Memory B cell (primary cell): ENCODE data around the gene HAPSTR1.

Source experiments
- ATAC-seq: fragments of 150-1000 bp; cut with Tn5 transposase; 2 replicates; pipeline ENCODE4 v1.10.0; 2021; ENCODE audit warnings: low read depth, mild to moderate bottlenecking, moderate library complexity
- DNase-seq, 2 donors: peaks; one replicate each; pipeline ENCODE4 v3.0.0; 2022; ENCODE audit warnings: low spot score in 2 of 2
- H3K27ac Mint-ChIP-seq: one replicate; pipeline ENCODE4 v1.8.0; 2022; ENCODE audit warnings: mild to moderate bottlenecking, moderate library complexity, mixed read lengths
- H3K27me3 Mint-ChIP-seq: one replicate; pipeline ENCODE4 v1.8.0; 2022; ENCODE audit warnings: mixed read lengths
- H3K36me3 Mint-ChIP-seq: one replicate; pipeline ENCODE4 v1.8.0; 2022; ENCODE audit warnings: mild to moderate bottlenecking, mixed read lengths
- H3K4me1 Mint-ChIP-seq: one replicate; pipeline ENCODE4 v1.8.0; 2022; ENCODE audit warnings: mixed read lengths
- H3K4me3 Mint-ChIP-seq: one replicate; pipeline ENCODE4 v1.8.0; 2022; ENCODE audit warnings: mild to moderate bottlenecking, moderate library complexity, mixed read lengths
- H3K9me3 Mint-ChIP-seq: one replicate; pipeline ENCODE4 v1.8.0; 2022; ENCODE audit warnings: mixed read lengths

Gene HAPSTR1

DNA sequence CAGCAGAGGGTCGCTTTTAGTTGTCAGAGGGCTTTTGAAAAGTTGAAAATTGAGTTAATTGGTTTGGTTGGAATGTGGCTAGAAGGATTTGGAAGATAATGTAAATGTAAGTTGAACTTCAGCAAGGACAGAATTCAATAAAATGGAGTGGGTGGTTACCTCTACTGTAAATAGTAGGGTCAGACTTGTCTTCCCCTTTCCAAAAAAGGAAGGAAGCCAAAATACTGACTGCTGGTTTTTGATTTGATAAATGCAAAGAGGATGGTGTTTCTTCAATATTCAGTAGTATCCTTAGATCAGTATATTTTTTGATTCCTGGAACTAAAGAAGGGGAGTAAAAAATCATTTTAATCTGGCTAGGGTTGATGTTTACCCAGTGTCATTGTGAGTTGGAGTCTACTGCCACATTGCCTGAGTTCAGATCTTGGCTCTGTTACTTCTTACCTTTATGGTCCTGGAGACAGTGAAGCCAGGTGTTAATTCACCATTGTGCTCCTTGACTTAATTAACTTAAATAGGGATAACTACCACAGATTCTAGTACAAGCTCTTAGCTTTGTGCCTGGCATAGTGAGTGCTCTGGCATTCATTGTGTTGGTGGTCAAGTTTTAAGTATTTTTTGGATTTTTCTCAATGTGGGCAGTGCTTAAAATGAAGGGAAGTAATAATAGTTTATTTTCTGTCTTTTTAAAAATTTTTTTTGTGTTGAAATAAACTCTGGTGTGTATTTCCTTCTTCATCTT, 4.4 kb downstream of the HAPSTR1 start:
- H3K36me3 Mint-ChIP-seq = peaks cover 37% of the 10 kb centered on the region
- H3K4me1 Mint-ChIP-seq = peaks cover 60% of the 10 kb centered on the region
- no peaks in the 10 kb centered on the region for H3K27me3 Mint-ChIP-seq
- no peaks in the 10 kb centered on the region for H3K9me3 Mint-ChIP-seq
- DNase-seq = no peak
- H3K27ac Mint-ChIP-seq = peak overlapping the region; percentile 60
- H3K4me3 Mint-ChIP-seq = peak overlapping the region; percentile 67
- ATAC-seq = no peak

DNA sequence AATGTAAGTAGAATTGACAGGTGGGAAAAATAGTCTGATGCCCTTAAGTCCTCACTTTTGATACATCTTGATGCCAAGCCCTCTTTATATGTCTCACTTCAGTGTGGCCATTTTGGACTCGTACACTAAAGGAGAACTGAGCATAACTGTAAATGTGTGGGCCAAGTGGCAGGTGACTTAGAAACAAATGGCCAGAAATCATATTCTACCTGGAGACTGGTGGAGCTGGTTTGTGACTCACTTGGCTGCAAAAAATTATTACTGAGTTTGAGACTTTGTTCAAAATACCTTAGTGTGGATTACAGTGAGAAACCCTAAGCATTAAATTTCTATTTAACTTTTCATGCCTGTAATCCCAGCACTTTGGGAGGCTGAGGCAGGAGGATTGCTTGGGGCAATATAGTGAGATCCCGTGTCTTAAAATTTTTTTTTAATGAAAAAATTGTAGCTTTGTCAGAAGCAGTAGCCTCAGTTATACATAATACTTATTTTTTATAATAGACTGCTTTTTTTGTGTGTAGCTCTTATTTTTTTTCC, 5.0 kb downstream of the HAPSTR1 start:
- no peaks in the 10 kb centered on the region for H3K9me3 Mint-ChIP-seq
- peaks cover 39% of the 10 kb centered on the region for H3K36me3 Mint-ChIP-seq
- H3K4me3 Mint-ChIP-seq = peak overlapping the region; percentile 27
- H3K27ac Mint-ChIP-seq = no peak overlapping the region
- ATAC-seq (no peak), DNase-seq (no peak)
- peaks cover 63% of the 10 kb centered on the region for H3K4me1 Mint-ChIP-seq
- no peaks in the 10 kb centered on the region for H3K27me3 Mint-ChIP-seq

DNA sequence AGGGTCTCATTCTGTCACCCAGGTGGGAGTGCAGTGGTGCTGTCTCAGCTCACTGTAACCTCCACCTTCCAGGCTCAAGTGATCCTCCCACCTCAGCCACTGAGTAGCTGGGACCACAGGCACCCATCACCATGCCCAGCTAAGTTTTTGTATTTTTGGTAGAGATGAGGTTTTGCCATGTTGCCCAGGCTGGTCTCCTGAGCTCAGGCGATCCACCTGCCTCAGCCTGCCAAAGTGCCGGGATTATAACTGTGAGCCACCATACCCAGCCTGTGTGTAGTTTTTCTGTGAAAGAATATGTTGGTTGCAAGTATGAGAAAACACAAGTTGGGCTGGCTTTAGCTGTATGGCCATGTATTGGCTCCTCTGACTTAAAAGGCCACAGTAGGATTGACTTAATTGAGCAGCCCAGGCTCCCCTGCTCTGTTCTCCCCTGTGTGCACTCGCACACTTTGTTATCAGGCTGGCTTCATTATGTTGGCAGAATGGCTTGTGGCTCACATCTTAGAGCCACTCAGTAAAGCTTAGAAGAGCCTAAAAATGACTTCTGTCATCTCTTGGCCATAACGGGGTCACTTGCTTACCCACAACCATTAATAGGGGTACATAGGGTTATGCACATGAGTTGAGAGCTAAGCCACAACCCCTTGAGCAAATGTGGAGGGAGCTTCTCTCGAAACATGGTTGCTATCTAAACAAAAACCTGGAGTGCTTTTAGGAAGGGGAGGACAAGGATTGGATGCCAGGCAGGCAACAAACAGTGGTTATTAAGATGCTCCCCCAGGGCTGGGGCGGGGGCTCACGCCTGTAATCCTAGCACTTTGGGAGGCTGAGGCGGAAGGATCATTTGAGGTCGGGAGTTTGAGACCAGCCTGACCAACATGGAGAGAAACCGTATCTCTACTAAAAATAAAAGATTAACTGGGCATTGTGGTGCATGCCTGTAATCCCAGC, 6.1 kb downstream of the HAPSTR1 start:
- DNase-seq (no peak), ATAC-seq (no peak)
- Mint-ChIP-seq H3K27ac (peak overlapping the region; percentile 80), H3K4me3 (peak overlapping the region; percentile 41), H3K27me3 (no peaks in the 10 kb centered on the region), H3K36me3 (peaks cover 40% of the 10 kb centered on the region), H3K9me3 (no peaks in the 10 kb centered on the region), H3K4me1 (peaks cover 66% of the 10 kb centered on the region)

DNA sequence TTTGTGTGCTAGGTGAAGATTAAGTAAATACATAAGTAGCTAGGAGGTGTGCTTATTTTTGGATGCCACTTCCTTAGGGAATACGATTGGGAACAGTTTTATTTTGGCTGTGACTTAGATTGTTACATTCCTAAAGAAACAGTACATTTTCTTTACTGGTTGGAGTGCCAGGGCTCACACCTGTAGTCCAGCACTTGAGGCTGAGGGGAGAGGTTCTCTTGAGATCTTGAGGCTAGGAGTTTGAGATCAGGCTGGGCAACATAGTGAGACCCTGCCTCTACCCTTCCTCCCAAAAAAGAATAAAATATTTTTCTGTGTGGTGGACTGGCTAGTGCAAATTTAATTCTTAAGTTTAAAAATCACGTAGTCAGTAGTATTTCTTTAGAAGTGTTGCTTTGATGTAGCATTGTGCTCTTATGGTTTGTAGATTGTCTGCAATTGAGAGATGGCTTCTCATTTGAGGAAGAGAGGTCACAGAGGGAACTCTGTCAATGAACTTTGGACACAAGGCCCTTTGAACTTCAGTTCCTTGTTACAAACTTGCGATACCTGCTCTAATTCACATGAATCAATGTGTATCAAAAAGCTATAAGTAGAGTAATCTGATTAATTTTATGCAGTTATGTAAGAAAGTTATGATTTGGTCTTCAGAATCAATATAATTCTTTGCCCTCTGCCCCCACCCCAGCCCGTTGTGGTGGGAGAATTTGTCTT, 7.1 kb downstream of the HAPSTR1 start:
- Mint-ChIP-seq H3K27ac (peak overlapping the region; percentile 80), H3K4me1 (peaks cover 66% of the 10 kb centered on the region), H3K27me3 (no peaks in the 10 kb centered on the region), H3K36me3 (peaks cover 35% of the 10 kb centered on the region), H3K4me3 (peak overlapping the region; percentile 19), H3K9me3 (no peaks in the 10 kb centered on the region)
- ATAC-seq = no peak
- DNase-seq = no peak

DNA sequence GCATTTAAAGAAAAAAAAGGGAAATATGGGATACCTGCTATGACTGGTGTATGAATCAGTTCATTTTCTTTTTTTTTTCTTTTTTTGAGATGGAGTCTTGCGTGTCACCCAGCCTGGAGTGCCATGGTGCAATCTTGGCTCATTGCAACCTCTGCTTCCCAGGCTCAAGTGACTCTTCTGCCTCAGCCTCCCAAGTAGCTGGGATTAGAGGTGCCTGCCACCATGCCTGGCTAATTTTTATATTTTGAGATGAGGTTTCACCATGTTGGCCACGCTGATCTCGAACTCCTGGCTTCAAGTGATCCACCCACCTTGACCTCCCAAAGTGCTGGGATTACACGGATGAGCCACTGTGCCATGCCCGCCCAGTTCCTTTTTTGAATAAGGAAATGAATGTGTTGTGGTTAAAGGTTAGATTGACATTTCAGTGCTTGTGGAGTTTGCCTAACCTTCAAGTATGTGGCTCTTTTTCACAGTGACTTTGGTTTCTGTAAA, 7.7 kb downstream of the HAPSTR1 start:
- no peaks in the 10 kb centered on the region for H3K27me3 Mint-ChIP-seq
- H3K9me3 Mint-ChIP-seq = no peaks in the 10 kb centered on the region
- H3K4me3 Mint-ChIP-seq = peak overlapping the region; percentile 68
- peak overlapping the region; percentile 85 for H3K27ac Mint-ChIP-seq
- no peak for DNase-seq
- peaks cover 37% of the 10 kb centered on the region for H3K36me3 Mint-ChIP-seq
- peak; percentile 38 for ATAC-seq
- H3K4me1 Mint-ChIP-seq = peaks cover 65% of the 10 kb centered on the region

DNA sequence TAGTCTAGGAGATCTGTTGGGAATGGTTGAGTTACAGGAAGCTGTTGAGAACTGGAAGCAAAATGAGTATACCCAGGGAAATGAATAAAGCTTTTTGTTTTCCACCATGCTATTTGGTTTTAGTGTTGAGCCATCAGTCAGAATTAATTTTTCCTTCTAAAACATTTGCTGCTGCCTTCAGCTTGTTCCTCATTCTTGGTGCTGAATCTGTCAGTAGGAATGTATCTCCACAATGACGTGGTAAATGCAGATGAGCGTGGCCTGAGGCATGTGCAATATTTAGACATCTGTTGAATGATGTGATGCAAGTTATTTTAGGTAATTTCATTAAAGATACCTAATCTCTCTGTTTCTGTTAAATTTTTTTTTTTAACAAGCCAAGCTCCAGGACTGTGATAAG, 10.9 kb downstream of the HAPSTR1 start:
- peak overlapping the region; percentile 41 for H3K27ac Mint-ChIP-seq
- H3K27me3 Mint-ChIP-seq = no peaks in the 10 kb centered on the region
- H3K36me3 Mint-ChIP-seq = peaks cover 39% of the 10 kb centered on the region
- peak overlapping the region; percentile 24 for H3K4me3 Mint-ChIP-seq
- peaks cover 59% of the 10 kb centered on the region for H3K4me1 Mint-ChIP-seq
- DNase-seq (no peak), ATAC-seq (peak; percentile 45)
- H3K9me3 Mint-ChIP-seq = no peaks in the 10 kb centered on the region

- Mint-ChIP-seq H3K27me3 (no peaks in the 10 kb centered on the region), H3K27ac (peak overlapping the region; percentile 71), H3K4me1 (peaks cover 58% of the 10 kb centered on the region), H3K9me3 (no peaks in the 10 kb centered on the region), H3K36me3 (peaks cover 37% of the 10 kb centered on the region), H3K4me3 (peak overlapping the region; percentile 27)
- ATAC-seq (no peak), DNase-seq (no peak)
These were observed 11.5 kb downstream of the HAPSTR1 start for GRCh38 chr16:9102943-9103342.

- DNase-seq = no peak
- Mint-ChIP-seq H3K27me3 (no peaks in the 10 kb centered on the region), H3K4me1 (peaks cover 52% of the 10 kb centered on the region), H3K36me3 (peaks cover 33% of the 10 kb centered on the region), H3K4me3 (peak overlapping the region; percentile 27), H3K9me3 (no peaks in the 10 kb centered on the region), H3K27ac (peak overlapping the region; percentile 71)
- ATAC-seq = no peak
These were observed 12.1 kb downstream of the HAPSTR1 start for GRCh38 chr16:9103546-9103945.

- peaks cover 52% of the 10 kb centered on the region for H3K4me1 Mint-ChIP-seq
- peak overlapping the region; percentile 37 for H3K4me3 Mint-ChIP-seq
- peak overlapping the region; percentile 69 for H3K27ac Mint-ChIP-seq
- no peaks in the 10 kb centered on the region for H3K27me3 Mint-ChIP-seq
- DNase-seq (no peak), ATAC-seq (no peak)
- no peaks in the 10 kb centered on the region for H3K9me3 Mint-ChIP-seq
- H3K36me3 Mint-ChIP-seq = peaks cover 33% of the 10 kb centered on the region
These were observed 13.7 kb downstream of the HAPSTR1 start for GRCh38 chr16:9105189-9105588.

DNA sequence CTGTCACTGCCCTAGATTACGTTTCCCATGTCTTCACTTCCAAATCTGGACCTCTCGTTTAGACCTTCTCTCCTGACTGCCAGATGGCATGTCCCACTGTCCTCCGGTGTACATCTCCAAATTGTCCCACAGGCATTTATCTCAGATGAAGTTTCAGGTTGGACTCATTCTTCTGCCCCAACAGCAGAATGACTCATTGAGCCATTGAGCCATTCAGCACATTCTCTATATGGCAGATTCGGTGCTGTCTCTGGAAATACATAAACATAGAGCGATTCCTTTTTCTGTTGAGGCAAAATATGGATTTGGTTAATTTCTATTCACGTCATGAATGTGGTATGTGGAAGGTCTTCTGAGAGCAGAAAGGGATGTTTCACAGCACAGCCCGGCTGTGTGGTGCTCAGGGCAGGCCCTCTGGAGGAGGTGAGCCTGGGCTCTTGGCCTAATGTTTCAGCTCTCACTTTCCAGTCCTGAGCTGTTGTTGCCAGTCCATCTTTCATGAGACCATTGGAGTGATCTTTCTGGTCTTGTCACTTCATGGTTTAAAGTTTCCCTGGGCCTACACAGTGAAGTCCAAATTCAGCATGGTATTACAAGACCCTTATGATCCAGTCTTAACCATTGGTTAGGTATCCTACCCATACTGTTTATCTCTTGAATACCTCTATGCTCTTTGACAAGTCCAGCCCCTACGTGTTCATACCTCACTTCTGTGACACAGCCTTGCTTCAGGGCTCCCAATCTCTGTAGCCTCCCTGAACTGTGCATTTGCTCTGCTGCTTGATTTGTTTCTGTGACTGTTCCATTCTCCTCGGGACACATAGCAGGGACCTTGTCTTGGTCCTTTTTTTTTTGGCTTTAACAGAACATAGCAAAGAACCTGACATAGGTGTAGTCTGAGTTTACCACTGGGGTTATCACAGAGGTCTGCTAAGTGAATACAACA, 15.9 kb downstream of the HAPSTR1 start:
- H3K4me3 Mint-ChIP-seq = peak overlapping the region; percentile 72
- H3K27ac Mint-ChIP-seq = peak overlapping the region; percentile 62
- DNase-seq = no peak
- no peaks in the 10 kb centered on the region for H3K27me3 Mint-ChIP-seq
- no peaks in the 10 kb centered on the region for H3K9me3 Mint-ChIP-seq
- H3K36me3 Mint-ChIP-seq = peaks cover 29% of the 10 kb centered on the region
- no peak for ATAC-seq
- H3K4me1 Mint-ChIP-seq = peaks cover 53% of the 10 kb centered on the region

DNA sequence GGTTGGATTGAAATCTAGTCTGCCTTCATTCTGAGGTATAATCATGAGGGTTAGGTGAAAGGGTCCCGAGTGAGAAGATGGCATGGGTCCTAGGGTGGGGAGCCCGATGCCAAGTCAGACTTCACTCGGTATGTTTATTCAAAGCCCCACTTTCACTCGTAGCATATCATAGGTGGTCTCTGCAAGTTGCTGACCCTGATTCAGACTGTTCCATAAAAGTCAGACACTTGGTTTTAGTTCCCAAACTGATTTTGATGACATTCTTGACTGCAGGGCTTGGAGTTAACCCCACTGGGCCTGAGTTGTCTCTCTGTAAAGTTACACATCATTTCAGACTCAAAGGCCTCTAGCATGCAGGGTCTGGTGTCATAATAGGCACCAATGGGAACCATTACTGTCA, 17.8 kb downstream of the HAPSTR1 start:
- peaks cover 28% of the 10 kb centered on the region for H3K36me3 Mint-ChIP-seq
- no peaks in the 10 kb centered on the region for H3K9me3 Mint-ChIP-seq
- ATAC-seq (no peak), DNase-seq (no peak)
- peaks cover 53% of the 10 kb centered on the region for H3K4me1 Mint-ChIP-seq
- H3K4me3 Mint-ChIP-seq = no peak overlapping the region
- no peak overlapping the region for H3K27ac Mint-ChIP-seq
- H3K27me3 Mint-ChIP-seq = no peaks in the 10 kb centered on the region

DNA sequence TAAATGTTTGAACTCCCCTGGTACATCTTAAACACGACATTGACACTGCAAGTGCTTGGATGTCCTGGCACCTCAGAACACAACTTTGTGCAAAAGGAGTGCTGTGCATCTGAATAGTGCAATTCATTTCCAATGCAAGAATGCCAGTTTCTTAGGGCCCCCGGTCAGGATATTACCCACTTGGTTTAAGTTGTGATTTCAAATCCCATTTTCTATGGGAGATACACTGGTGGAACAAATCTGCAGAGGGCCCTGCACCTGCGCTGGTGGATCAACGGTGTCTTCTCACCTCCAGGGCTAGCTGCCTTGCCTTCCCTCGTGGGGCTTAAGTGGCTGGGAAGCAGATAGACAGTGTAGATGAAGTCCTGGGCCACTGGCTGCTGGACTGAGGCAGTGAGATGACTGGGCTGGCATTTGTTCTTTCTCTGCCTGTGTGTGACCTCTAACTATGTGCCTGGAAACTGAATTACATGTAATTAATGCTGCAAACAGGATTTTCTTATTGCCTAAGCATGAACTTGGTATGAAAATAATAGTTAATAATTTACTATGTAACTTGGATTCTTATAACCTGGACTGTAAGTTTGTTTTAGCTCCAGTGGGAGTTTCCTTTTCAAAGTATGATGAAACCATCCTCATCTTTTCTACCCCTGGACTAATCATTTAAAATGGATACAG, 20.9 kb downstream of the HAPSTR1 start:
- H3K4me3 Mint-ChIP-seq = no peak overlapping the region
- ATAC-seq (no peak), DNase-seq (no peak)
- H3K4me1 Mint-ChIP-seq = peaks cover 51% of the 10 kb centered on the region
- H3K36me3 Mint-ChIP-seq = peaks cover 29% of the 10 kb centered on the region
- H3K27ac Mint-ChIP-seq = peak overlapping the region; percentile 80
- no peaks in the 10 kb centered on the region for H3K9me3 Mint-ChIP-seq
- H3K27me3 Mint-ChIP-seq = no peaks in the 10 kb centered on the region
